B cell (primary cell): ENCODE results near the gene DCAF15.

ENCODE experiments used
- EZH2 ChIP-seq: IDR thresholded peaks from 2 replicates; pipeline ENCODE4 v1.6.1; 2012; ENCODE audit warnings: borderline replicate concordance, low read depth, mild to moderate bottlenecking, moderate library complexity, low read length; ENCODE audit not compliant: insufficient read depth, poor library complexity, severe bottlenecking
- TF ChIP-seq, protein P1 (sequence below): fragments of 200-600 bp; IDR thresholded peaks from one replicate; pipeline ENCODE4 v1.8.0; 2022; ENCODE audit warnings: antibody characterized with exemption, mild to moderate bottlenecking

DNA sequence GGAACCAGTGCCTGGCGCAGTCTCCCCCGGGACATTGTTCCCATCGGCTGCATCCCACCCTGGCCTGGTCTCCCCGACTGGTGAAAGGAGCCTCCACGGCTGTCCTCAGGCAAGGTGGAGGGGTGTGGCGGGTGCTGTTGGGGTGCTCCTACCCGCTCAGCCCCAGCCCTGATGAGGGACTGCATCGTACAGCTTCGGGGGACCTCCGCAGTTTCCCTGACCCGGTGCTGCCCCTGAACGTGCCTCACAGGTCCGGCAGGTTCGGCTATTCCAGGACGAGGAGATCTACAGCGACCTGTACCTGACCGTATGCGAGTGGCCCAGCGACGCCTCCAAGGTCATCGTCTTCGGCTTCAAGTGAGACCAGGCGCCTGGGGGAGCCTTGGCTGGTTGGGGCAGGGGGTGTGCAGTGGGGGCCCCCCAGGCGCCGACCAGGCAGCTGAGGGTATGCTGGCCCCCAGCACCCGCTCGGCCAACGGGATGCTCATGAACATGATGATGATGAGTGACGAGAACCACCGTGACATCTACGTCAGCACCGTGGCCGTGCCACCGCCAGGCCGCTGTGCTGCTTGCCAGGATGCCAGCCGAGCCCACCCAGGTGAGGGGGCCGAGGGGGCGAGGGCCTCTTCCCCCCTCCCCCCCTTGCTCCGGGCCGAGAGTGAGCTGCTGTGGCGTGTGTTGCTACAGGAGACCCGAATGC lies 3.5 kb downstream of the DCAF15 start:
- TF ChIP-seq, protein P1, sequence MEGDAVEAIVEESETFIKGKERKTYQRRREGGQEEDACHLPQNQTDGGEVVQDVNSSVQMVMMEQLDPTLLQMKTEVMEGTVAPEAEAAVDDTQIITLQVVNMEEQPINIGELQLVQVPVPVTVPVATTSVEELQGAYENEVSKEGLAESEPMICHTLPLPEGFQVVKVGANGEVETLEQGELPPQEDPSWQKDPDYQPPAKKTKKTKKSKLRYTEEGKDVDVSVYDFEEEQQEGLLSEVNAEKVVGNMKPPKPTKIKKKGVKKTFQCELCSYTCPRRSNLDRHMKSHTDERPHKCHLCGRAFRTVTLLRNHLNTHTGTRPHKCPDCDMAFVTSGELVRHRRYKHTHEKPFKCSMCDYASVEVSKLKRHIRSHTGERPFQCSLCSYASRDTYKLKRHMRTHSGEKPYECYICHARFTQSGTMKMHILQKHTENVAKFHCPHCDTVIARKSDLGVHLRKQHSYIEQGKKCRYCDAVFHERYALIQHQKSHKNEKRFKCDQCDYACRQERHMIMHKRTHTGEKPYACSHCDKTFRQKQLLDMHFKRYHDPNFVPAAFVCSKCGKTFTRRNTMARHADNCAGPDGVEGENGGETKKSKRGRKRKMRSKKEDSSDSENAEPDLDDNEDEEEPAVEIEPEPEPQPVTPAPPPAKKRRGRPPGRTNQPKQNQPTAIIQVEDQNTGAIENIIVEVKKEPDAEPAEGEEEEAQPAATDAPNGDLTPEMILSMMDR: no peak
- no peak for TF ChIP-seq EZH2
